SJCRH30 (cell line): ENCODE measurements around the gene CHRM2. TPM values are rescaled to one million over a fixed set of nuclear protein-coding genes. Genes with fewer than 3 reads are reported as not detected.
A peak's percentile ranks its signal among the peaks of the same experiment; 100 is the strongest.
"Not testable (repeated sequence)": the region's sequence is repeated elsewhere in the genome, so short reads cannot be mapped to it uniquely, and the experiment has no call there.

Experiments used
- DNase-seq, 2 experiments: peaks; one replicate each; pipeline ENCODE4 v3.0.0-alpha.2; 2015 to 2020
- H3K27ac ChIP-seq: fragments of 250-450 bp; sonication (Bioruptor Pico); 2 replicates; pipeline ENCODE4 v1.5.1; 2020; ENCODE audit warnings: mild to moderate bottlenecking, moderate library complexity
- H3K27me3 ChIP-seq: fragments of 250-450 bp; sonication (Bioruptor Pico); 2 replicates; pipeline ENCODE4 v1.5.1; 2020; ENCODE audit warnings: mild to moderate bottlenecking, moderate library complexity
- H3K36me3 ChIP-seq: fragments of 250-450 bp; sonication (Bioruptor Pico); 2 replicates; pipeline ENCODE4 v1.5.1; 2020; ENCODE audit warnings: mild to moderate bottlenecking, moderate library complexity
- H3K4me1 ChIP-seq: fragments of 250-450 bp; sonication (Bioruptor Pico); 2 replicates; pipeline ENCODE4 v1.5.1; 2020; ENCODE audit warnings: mild to moderate bottlenecking, moderate library complexity
- H3K4me3 ChIP-seq: fragments of 250-450 bp; sonication (Bioruptor Pico); 2 replicates; pipeline ENCODE4 v1.5.1; 2020; ENCODE audit warnings: mild to moderate bottlenecking, moderate library complexity
- H3K9me3 ChIP-seq: fragments of 250-450 bp; sonication (Bioruptor Pico); replicated peaks from 2 replicates; pipeline ENCODE4 v1.5.1; 2020; ENCODE audit warnings: mild to moderate bottlenecking, moderate library complexity
- total RNA-seq: library from RNA; depleted of rRNA; stranded (reverse); fragments of >200 nt; shearing (Covaris generic); gene quantifications from 2 replicates; pipeline ENCODE4 v1.2.3, GENCODE V29; 2014; rRNA removed

Gene CHRM2
- total RNA-seq: not detected in 2 replicates

DNA sequence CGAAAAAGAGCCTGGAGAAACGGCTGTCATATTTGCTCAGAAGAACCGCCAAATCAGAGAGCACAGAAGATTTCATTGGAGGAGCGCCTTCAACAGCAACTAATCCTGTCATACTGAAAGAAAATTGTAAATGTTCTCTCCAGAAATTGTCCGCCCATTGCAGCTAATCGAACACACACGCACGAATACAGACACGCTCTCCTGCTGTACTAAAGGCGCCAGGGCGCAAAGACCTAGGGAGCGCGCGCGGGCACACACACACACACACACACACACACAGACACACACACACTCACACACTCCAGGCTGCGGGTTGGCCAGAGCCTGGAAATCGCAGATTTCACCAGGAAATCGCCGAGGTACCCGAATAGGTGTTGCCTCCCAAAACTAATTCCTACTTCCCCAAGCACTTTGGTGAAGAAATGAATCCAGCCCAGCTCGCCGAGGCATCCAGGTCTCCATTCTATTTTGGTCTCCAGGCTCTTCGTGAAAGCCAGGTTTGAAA lies at the start of gene CHRM2:
Gene CHRM2, plus strand, starts transcription at position 157 of the 505 bp plus-strand sequence. CDS start 146,214 bp downstream, outside the sequence.
- no peaks in the 10 kb centered on the region for H3K4me1 ChIP-seq
- peaks cover 10% of the 10 kb centered on the region; the same call in 1 of the 2 replicates for H3K27me3 ChIP-seq
- DNase-seq: no peak
- H3K36me3 ChIP-seq: no peaks in the 10 kb centered on the region
- H3K27ac ChIP-seq: no peak within 1 kb of the TSS
- no peak within 1 kb of the TSS for H3K4me3 ChIP-seq
- H3K9me3 ChIP-seq: no peaks in the 10 kb centered on the region

DNA sequence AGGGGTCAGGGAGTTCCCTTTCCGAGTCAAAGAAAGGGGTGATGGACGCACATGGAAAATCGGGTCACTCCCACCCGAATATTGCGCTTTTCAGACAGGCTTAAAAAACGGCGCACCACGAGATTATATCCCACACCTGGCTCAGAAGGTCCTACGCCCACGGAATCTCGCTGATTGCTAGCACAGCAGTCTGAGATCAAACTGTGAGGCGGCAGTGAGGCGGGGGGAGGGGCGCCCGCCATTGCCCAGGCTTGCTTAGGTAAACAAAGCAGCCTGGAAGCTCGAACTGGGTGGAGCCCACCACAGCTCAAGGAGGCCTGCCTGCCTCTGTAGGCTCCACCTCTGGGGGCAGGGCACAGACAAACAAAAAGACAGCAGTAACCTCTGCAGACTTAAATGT lies 37.1 kb upstream of the CHRM2 start:
- not testable (repeated sequence) for H3K27me3 ChIP-seq, H3K36me3 ChIP-seq, H3K9me3 ChIP-seq, H3K4me1 ChIP-seq, H3K27ac ChIP-seq, DNase-seq, H3K4me3 ChIP-seq

DNA sequence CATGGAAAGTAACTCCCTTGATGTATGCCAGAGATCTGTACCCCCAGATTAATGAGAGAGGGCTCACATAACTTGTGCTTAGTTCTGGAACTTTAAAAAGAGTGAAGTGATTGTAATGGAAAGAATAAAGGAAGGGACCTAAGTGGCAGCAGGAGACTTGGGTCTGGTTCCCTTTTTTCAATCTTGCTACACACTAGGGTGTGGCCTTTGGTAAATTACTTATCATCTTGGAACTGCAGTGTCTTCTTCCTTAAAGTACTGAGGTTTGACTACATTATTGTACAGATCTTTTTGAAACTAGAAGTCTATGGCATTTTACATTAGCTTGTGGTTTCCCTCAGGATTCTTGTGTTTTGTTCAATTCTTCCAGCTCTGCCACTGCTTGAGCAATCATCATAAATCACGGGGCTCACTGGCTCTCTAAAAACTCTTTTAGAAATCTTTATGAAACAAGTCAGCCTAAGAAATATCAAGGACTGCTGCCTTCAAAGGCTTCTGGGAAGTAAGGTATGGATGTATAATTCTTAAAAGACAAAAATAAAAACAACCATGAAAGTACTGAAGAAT lies 22.5 kb upstream of the CHRM2 start:
- no peak for DNase-seq
- Histone ChIP-seq H3K4me1 (no peaks in the 10 kb centered on the region), H3K9me3 (no peaks in the 10 kb centered on the region), H3K27ac (no peak overlapping the region), H3K36me3 (no peaks in the 10 kb centered on the region), H3K27me3 (no peaks in the 10 kb centered on the region; the same call in 1 of the 2 replicates), H3K4me3 (no peak overlapping the region)

DNA sequence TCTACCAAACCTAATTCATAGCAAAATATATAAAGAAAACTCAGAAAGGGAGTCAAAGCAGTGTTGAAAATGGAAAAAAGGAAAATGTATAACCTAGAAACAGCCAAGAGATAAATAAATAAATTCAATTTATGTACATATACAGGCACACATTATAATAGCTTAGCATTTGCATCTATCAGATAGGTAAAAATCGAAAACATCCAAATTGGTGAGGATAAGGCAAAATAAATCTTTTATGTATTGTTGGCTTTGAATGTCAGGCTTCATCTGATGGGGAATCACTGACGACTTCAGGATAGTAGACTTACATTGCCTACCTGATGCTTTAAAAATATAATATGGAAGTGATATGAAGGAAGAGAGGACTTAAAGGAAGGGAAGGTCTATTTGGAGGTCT lies 20.6 kb upstream of the CHRM2 start:
- DNase-seq: no peak
- Histone ChIP-seq H3K9me3 (no peaks in the 10 kb centered on the region), H3K27me3 (no peaks in the 10 kb centered on the region), H3K27ac (no peak overlapping the region), H3K36me3 (no peaks in the 10 kb centered on the region), H3K4me3 (no peak overlapping the region), H3K4me1 (no peaks in the 10 kb centered on the region)

DNA sequence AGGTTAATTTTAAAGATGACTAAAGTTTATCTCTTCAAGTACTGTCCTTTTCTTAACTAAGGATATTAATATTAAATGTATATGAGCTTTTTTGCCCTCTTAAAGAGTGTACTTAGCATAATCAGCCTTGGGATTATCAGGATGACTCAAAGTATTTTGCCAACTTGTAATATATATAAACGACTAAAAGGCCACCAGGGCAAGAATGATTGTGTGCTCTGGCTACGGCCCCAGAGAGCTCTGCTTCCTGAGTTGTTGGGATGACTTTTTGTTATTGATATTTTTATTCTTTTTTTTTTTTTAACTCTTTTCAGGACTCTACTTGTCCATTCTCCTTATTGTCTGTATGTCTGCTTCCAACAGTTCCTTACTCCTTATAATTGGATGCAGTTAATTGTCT lies 14.8 kb upstream of the CHRM2 start:
- no peak for DNase-seq
- Histone ChIP-seq H3K27me3 (no peaks in the 10 kb centered on the region), H3K4me3 (no peak overlapping the region), H3K36me3 (no peaks in the 10 kb centered on the region), H3K27ac (no peak overlapping the region), H3K9me3 (no peaks in the 10 kb centered on the region), H3K4me1 (no peaks in the 10 kb centered on the region)

DNA sequence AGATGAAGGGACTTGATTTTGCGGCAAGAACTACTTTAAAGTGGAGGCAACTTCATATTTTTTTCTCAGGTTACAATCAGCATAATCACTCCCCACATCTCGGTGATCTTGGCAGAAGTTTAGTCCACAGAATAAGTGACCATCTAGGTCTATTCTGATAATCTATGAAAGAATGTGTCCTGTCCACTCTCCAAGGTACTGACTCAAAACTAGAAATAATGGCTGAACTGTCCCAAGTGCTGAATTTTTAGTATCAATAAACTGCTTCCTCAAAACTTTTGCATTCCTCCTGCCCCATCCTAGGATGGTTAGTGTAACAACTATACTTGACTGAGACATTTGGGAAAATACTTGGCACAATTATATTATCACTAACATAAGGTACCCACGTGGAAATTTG lies 10.9 kb upstream of the CHRM2 start:
- no peaks in the 10 kb centered on the region for H3K4me1 ChIP-seq
- no peaks in the 10 kb centered on the region for H3K27me3 ChIP-seq
- H3K27ac ChIP-seq: no peak overlapping the region
- H3K9me3 ChIP-seq: no peaks in the 10 kb centered on the region
- peak in 1 of 2 experiments; percentile 60 for DNase-seq
- no peaks in the 10 kb centered on the region for H3K36me3 ChIP-seq
- H3K4me3 ChIP-seq: no peak overlapping the region

DNA sequence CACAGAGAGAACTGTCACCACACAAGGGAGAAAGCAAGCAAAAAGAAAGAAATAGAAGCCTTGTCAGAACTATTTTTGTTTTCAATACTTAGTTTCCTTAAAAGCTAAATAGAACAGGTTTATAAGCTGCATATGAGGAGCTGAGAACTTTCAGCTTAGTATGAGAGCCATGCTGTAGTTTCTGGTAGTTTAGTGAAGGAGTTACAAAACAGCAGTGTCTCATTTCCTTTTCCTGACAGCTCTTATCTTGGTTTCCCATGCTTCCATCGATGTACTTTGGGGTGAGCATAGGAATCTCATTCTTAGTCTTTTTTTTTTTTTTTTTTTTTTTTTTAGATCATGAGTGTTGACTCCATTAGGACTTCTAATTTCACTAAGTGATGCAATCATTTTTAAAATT lies 8.6 kb upstream of the CHRM2 start:
- no peaks in the 10 kb centered on the region for H3K36me3 ChIP-seq
- no peaks in the 10 kb centered on the region for H3K9me3 ChIP-seq
- no peaks in the 10 kb centered on the region for H3K27me3 ChIP-seq
- H3K4me1 ChIP-seq: no peaks in the 10 kb centered on the region
- DNase-seq: no peak
- no peak overlapping the region for H3K4me3 ChIP-seq
- H3K27ac ChIP-seq: no peak overlapping the region

DNA sequence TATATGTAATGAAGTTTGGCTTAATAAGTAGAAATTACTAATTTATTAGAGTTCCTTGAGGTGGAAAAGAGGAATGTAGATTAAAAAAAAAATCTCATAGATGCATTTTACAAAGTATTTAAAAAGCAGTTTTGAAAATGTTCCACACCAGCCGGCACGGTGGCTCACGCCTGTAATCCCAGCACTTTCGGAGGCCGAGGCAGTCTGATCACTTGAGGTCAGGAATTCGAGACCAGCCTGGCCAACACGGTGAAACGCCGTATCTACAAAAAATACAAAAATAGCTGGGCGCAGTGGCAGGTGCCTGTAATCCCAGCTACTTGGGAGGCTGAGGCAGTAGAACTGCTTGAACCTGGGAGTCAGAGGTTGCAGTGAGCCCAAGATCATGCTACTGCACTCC lies 3.2 kb upstream of the CHRM2 start:
- Histone ChIP-seq H3K9me3 (no peaks in the 10 kb centered on the region), H3K4me1 (no peaks in the 10 kb centered on the region), H3K36me3 (no peaks in the 10 kb centered on the region), H3K27ac (no peak overlapping the region), H3K27me3 (peaks cover 10% of the 10 kb centered on the region; the same call in 1 of the 2 replicates), H3K4me3 (no peak overlapping the region)
- no peak for DNase-seq

DNA sequence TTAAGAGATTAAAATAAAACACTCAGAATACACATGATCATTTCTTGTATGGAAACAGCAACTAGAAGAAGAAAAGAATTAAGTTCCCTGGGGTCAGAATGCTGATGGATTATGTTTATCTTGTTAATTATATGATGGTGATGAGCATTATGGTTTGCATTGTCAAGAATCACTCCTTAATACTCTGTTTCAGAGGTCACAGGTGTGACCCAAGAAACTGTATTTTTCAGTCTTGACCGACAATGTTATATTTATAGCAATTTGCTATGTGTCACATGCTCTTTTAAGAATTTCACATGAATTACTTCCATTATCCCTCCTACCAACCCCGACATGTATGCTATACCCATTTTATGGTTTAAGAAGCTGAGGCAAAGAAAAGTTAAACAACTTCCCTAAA lies 2.7 kb upstream of the CHRM2 start:
- H3K4me1 ChIP-seq: no peaks in the 10 kb centered on the region
- no peak for DNase-seq
- no peak overlapping the region for H3K4me3 ChIP-seq
- no peaks in the 10 kb centered on the region for H3K9me3 ChIP-seq
- H3K27me3 ChIP-seq: peaks cover 10% of the 10 kb centered on the region; the same call in 1 of the 2 replicates
- no peaks in the 10 kb centered on the region for H3K36me3 ChIP-seq
- no peak overlapping the region for H3K27ac ChIP-seq

DNA sequence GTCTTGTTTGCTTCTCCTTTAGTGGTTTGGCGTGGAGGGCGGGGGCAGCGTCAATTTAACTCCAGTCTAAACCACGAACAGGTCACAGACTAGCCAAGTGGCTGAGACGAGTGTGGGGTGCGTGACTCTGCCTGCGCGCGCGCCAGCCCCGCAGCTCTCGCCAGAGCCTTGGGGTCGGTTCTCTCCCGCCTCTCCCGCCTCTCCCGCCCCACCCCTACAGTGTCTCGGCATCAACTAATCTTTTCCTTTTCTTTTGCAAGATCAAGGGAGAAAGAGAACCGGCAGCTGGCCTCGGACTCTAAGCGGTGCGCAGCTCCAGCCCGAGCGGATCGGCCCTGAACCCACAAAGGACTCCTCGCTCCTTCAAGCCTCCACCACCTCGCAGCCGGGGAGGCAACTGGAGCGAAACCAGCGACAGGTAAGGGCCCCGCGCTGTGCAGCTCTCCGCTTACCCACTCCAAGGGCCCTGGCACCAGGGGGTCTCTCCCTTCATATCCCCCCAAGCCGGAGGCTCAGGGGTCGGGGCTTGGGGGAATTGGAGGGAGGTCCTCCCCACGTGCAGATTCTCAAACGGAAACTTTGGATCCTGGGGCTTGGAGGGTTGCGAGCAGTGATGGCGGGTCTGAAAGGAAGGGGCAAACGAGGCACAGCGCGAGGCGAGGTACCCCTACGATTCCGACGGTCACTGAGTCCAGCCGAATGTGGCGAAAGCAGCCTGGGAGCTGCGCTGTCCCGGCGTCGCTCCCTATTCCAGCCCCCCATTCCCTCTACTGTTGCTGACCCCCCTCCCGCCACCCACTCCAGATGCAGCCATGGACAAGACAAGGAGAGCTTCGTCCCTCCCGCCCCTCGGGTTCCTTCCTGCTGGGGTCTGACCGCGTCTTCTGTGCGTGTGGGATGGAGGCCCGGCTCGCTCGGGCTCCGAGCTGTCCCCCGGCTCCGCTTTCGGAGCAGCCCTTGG lies 829 bp downstream of the CHRM2 start:
- H3K4me1 ChIP-seq: no peaks in the 10 kb centered on the region
- no peaks in the 10 kb centered on the region for H3K9me3 ChIP-seq
- no peak for DNase-seq
- no peak overlapping the region for H3K4me3 ChIP-seq
- H3K27me3 ChIP-seq: peaks cover 10% of the 10 kb centered on the region; the same call in 1 of the 2 replicates
- no peak overlapping the region for H3K27ac ChIP-seq
- H3K36me3 ChIP-seq: no peaks in the 10 kb centered on the region

DNA sequence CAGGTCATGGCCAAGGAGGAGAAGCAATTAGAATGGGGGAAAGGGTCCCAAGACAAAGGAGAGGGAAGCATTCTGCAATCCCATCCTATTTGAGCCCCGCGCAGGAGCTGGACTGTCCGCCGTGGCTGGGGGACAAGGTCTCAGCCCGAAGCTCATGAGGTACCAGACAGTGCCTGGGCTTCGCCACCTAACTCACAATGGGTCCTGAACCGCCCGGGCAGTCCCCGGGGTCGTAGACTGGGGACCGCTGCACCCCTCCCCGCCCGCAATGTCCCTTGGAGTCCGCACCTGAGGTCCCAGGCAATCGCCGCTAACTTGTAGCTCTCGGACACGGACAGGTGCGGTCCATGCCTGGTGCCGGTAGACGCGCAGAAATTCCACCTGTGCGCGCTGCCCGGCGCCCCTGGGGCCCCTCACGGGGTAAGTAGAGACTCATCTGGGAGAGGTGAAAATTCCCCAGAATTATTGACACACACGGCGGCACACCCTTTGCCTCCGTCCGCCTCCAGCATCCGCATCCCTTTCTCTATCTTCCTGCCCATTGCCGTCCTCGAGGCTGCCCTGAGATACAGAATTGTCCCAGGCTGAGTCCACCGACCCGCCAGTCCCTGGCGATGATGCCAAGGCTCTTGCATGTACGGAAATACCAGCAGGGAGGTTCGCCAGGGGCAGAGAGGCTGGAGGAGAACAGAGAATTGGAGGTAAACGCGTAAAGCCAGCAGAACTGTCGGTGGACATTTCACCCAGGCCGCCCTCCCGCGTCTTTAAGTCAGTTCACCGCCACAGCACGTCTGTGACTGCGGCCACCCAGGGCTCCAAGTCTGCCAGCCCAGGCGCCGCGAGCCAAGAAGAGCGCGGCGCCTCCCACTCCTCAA lies 1.8 kb downstream of the CHRM2 start:
- no peak for DNase-seq
- Histone ChIP-seq H3K4me3 (no peak overlapping the region), H3K27me3 (peaks cover 10% of the 10 kb centered on the region; the same call in 1 of the 2 replicates), H3K27ac (no peak overlapping the region), H3K9me3 (no peaks in the 10 kb centered on the region), H3K4me1 (no peaks in the 10 kb centered on the region), H3K36me3 (no peaks in the 10 kb centered on the region)

DNA sequence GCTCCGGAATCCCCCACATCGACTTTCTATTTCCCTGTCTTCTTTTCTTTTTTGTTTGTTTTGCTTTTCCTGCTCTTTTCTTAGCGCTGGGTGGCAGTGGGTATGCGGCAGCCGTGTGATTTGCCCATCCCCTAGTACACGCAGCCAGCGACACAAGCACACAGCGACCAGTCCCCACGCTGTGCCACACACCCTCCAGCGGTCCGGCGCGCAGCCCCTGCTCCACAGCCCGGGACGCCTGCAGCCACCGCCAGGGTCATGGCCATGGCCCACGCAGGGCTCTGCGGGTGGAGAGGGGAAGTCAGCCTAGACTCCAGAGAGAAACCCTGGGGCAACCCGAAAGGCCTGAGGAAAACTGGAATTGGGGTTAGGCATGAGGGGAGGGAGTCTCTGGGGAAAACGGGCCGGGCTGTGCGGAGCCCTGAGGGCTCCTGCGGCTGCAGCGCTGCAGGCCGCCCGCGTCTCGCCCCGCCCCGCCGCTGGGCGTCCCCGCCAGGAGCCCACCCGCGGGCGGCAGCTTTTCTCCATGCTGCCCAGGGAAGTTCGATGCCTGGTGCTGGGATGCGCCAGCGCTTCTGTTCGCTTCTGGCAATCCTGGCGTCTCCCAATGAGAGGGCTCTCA lies 2.5 kb downstream of the CHRM2 start:
- Histone ChIP-seq H3K9me3 (no peaks in the 10 kb centered on the region), H3K4me1 (no peaks in the 10 kb centered on the region), H3K36me3 (no peaks in the 10 kb centered on the region), H3K27ac (no peak overlapping the region), H3K27me3 (peaks cover 7% of the 10 kb centered on the region; the same call in 1 of the 2 replicates), H3K4me3 (no peak overlapping the region)
- no peak for DNase-seq

DNA sequence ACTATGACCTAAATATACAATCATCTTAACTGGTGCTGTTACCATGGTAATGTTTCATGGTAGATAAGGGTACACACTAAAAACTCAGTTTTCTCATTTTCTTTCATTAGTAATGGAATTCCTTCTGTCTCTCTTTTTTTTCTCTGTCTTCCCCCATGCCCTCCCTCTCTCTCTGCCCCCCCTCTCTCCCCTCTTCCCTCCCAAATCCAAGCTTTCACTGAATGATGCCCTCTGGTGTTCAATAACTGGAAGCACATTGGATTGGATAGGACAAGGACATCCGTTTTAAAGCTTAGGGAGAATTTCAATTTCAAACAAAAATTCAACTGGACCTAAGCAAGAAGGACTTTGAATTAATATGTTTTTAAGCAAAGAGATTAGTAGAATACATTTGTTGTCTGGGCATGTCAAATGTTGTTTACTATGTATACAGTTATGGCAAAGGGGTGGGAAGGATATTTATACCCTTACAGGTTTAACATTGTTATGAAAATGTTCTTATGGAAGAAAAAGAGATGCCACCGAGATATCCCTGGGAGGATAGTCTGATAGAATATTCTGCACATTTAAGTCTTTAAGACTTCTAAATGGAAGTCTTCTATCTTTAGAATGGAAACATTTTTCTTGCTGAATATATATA lies 6.1 kb downstream of the CHRM2 start:
- DNase-seq: peak in 1 of 2 experiments; percentile 57
- no peaks in the 10 kb centered on the region for H3K4me1 ChIP-seq
- H3K9me3 ChIP-seq: no peaks in the 10 kb centered on the region
- no peak overlapping the region for H3K27ac ChIP-seq
- H3K4me3 ChIP-seq: no peak overlapping the region
- H3K36me3 ChIP-seq: no peaks in the 10 kb centered on the region
- no peaks in the 10 kb centered on the region for H3K27me3 ChIP-seq

DNA sequence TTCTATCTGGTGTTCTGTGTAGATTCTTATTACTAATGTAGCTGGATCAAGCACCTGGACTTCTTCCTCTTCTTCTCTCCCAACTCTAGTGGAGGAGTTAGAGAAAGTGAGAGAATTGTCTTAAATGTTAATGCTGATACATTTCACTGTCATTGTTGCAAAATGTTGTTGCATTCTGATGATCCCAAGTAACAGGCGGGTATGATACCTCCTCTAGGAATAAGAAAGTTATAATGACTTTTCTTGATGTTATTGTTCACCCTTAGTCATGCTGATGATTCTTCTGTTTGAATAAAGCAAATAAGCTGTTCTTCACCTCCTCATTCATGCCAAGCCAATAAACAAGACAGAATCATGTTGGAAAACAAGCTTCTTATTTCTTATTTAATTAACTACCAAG lies 9.1 kb downstream of the CHRM2 start:
- DNase-seq: no peak

More for the DNA sequence above, 9.1 kb downstream of the CHRM2 start:
- Histone ChIP-seq H3K9me3 (no peaks in the 10 kb centered on the region), H3K27ac (no peak overlapping the region), H3K27me3 (no peaks in the 10 kb centered on the region), H3K4me1 (no peaks in the 10 kb centered on the region), H3K4me3 (no peak overlapping the region), H3K36me3 (no peaks in the 10 kb centered on the region)
